Stimulated activated CD4-positive, alpha-beta T cell treated with anti-CD3 and anti-CD28 coated beads, TNF-alpha, amount 100 ng/mL, for 48 hours (primary cell): ENCODE data around the gene BRMS1L.
"Not testable (repeated sequence)": the region's sequence is repeated elsewhere in the genome, so short reads cannot be mapped to it uniquely, and the experiment has no call there.

ENCODE experiments used
- DNase-seq, 3 donors: peaks; one replicate each; pipeline ENCODE4 v3.0.0-alpha.2; 2020; ENCODE audit warnings: low read depth in 3 of 3

BRMS1L gene

DNA sequence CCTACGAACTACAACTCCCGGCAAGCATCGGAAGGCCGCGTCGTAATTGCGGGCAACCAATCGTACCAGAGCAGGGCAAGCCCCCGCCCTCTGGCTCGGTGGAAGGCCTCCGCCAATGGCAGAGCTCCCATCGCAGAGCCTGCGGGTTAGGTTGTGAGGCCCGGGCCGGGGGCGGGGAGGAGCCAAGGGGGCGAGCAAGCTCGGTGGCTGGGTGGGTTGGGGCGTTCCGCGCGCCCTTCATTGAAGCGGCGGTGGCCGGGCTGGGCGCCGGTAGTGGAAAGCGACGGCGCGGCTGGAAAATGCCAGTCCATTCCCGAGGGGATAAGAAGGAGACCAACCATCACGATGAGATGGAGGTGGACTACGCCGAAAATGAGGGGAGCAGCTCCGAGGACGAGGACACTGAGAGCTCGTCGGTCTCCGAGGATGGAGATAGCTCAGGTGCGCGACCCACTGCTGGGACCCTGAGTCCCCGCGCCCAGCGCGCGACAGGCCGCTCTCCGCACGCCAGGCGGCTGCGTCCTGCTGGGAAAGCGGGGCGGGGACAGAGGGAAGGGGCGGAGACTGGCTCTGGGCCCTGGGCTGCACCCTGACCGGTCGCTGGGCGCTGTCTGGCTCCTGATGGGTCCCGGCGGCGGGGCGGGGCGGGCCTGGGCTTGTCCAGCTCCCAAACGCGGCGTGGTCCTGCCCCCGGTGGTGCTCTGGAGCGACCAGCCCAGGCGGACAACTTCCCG is at the start of gene BRMS1L:
BRMS1L (plus strand) TSS at position 121 of the 734 bp plus-strand sequence; CDS start at position 300, 179 bp downstream.
- DNase-seq = peak; percentile 93 to 97 (median 96)

GRCh38 chr14:35776823-35777222 is 49.3 kb upstream of the BRMS1L start:
- DNase-seq = no peak

DNA sequence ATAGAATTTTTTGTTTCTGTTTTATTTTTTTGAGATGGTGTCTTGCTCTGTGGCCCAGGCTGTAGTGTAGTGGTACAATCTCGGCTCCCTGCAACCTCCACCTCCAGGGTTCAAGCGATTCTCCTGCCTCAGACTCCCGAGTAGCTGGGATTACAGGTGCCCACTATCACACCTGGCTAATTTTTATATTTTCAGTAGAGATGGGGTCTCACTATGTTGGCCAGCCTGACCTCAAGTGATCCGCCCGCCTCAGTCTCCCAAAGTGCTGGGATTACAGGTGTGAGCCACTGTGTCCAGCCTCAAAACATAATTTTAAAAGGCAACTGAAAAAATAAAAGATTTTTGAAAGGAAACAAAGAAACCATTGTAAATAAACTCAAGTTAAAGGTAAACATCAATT is 48.6 kb upstream of the BRMS1L start:
- DNase-seq = not testable (repeated sequence)

DNA sequence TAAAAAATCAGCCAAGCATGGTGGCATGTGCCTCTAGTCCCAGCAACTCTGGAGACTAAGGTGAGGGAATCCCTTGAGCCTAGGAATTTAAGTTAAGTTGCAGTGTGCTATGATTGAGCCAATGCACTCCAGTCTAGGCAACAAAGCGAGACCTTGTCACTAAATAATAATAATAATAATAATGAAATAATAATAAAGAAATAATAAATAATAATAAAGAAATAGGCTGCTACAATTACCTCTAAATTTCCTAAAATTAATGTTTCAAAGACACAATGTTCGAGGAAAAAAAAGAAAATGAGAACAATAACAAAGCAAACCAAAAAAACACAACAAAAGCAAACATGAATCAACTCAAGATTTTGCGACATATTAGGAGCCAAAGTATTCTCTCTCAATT is 46.8 kb upstream of the BRMS1L start:
- no peak for DNase-seq

DNA sequence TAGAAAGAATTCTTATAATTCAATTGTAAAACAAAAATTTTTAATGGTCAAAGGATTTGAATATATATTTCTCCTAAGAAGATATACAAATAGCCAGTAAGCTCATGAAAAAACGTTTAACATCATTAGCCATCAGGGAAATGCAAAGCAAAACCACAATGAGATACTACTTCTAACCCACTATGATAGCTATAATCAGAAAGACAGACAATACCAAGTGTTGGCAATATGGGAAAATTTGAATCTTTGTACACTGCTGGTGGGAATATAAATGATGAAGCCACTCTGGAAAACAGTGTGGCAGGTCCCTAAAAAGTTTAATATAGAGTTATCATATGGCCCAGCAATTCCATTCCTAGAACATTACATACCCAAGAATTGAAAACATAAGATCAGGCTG is 42.4 kb upstream of the BRMS1L start:
- DNase-seq = no peak

- no peak for DNase-seq
Measured at GRCh38 chr14:35786856-35787255, 39.3 kb upstream of the BRMS1L start.

GRCh38 chr14:35789651-35790050 is 36.5 kb upstream of the BRMS1L start:
- peak in 1 of 3 donors; percentile 10 for DNase-seq

DNA sequence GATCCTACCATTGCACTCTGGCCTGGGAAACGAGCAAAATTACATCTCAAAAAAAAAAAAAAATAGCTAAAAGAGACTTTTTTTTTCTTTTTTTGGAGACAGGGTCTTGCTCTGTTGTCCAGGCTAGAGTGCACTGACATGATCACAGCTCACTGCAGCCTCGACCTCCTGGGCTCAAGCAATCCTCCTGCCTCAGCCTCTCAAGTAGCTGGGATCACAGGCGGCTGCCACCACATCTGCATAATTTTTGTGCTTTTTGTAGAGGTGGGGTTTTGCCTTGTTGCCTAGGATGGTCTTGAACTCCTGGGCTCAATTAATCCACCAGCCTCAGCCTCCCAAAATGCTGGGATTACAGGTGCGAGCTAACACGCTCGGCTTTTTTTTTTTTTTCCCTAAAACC is 28.3 kb upstream of the BRMS1L start:
- no peak for DNase-seq

DNA sequence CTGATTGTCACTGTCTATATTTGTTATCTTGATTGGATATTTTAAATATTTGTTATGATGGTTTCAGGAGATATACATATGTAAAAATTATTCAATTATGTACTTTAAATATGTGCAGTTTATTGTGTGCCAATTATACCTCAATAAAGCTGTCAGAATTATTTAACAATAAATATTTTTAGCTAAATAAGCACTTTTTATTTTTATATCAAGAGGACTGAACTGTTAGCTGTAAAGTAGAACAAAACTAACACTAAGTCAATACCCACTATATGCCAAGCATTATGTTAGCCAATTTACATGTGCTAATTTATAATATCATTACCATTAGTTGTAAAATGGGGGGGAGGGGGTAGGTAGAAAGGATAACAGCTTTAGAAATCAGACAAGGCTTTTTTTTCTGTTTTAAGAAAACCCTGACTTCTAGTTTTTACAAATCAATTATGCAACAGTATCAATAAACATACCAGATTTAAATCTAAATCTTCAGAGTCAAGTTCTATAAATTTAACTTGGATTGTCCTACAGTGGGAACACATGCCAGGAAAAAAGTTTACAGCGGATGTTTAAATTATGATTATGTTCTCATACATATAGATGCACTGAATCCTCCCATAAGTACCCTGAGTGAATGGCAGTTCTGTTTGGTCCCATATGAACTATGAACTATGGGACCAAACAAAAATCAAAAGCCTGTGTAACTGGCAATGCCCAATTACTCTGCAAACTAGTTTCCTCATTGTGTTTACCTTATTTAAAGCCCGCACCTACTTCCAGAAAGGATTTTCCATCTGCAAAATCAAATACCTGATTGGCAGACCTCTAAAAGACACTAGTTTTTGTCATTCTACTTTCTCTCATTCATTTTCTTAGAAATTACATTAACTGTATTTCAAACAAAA is 19.9 kb upstream of the BRMS1L start:
- DNase-seq = no peak

- DNase-seq = no peak
Measured at GRCh38 chr14:35807131-35807961, 18.8 kb upstream of the BRMS1L start.

DNA sequence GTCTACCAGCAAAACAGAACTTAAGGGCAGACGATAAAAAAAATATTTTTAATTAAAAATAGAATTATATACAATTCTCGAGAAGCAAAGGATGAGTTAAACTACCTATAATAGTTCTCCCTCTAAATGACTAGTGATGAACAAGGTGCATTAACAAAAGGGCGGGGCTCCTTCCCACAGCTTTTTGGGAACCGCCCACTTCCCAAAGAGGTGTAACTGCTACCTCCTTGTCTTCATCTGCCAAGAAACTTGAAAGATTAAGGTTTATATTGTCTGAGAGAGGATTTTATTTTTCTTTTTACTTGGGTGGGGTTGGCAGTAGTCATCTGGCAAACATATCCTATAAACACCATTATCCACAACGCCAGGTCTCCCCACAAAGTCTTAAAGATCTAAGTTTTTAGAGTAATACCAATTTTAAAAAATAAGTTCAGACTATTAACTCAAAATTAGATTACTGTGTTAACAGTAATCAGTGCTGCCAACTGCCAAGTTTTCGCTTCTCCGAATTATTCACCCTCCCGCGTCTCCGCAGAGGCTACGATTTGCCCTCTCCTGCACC is 18.0 kb upstream of the BRMS1L start:
- DNase-seq = no peak

DNA sequence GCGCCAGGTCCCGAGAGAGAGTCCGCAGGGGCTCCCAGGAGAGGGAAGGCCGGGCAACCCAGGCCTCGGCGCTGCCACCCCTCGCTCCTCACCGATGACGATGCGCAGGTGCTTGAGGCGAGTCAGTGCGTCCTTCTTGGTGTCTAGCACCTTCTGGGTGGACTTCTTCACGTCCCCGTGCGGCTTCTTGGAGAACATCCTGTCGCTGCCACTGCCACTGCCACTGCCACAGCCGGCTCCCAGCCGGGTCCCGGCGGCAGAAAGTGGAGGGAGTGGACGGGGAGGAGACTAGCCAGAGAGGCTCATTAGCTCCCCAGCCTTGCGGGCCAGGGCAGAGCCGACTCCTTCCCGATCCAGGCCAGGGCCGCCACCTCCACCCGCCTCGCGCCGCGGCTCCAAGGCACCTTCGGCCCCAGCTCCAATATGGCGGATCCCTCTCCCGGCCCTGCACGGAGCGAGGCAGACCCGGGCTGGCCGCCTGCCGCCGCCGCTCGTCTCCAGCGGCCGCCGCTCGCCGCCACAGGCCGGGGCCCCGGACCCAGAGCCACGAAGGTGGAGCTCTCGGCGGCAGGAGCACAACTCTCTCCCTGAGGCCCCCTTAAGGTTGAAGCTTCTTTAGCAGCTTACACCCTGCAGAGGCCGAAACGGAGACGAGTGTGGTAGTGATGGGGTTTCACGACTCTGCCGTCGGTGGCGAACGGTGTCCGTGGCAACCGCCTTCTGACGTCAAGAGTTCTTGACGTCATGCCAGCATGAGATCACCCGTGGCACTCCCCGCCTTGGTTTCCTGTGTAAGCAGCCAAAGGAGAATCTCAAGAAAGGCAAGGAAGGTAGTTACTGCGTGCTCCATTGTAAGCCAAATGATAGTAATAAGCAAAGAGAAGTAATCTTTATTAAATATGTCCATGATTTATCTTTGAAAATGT is 17.2 kb upstream of the BRMS1L start, which contains the start of gene RALGAPA1:
RALGAPA1 (minus strand) TSS at position 658 of the 926 bp plus-strand sequence; CDS start at position 198, 460 bp downstream.
- DNase-seq = peak; percentile 83 to 87 (median 84)

GRCh38 chr14:35809597-35809996 is 16.5 kb upstream of the BRMS1L start:
- DNase-seq = no peak

DNA sequence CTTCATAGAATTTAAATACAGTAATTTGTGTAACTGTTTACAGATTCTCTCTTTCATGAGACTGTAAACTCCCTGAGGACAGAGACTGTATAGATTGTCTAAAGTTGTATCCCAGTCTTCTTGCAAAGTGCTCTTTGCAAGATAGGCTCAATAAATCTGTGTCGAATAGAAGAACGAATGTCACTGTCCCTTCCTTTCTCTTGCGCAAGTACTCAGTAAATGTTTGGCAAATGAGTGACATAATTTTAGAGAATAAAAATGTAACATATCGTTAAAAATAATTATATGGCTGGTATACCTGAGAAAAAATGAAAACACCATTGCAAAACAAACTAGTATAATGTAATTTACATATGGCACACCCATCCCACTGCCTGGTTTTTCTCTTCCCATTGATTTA is 15.2 kb upstream of the BRMS1L start:
- no peak for DNase-seq

DNA sequence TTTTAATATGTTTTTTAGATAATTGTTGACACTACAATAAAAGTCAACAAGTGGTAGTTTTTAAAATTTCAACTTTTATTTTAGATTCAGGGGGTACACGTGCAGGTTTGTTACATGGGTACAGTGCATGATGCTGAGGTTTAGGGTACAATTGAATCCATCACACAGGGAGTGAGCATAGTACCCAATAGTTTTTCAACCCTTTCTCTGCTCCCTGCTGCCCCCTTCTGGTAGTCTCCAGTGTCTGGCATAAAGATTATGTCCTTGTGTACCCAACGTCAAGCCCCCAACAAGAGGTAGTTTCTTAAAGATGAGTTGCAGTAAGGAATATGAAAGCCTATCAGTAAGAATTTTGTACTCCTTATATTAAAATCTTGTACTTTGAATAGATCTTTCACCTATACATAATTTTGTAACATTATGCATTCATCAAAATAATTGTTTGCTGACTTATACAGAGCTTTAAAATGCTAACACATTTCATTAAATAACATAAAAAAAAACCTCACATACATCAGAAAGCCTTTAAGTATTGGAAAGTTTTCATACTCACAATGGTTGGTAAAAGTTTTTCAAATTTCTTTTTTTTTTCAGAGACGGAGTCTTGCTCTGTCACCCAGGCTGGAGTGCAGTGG is 11.7 kb upstream of the BRMS1L start:
- peak; percentile 62 to 86 (median 75) for DNase-seq

DNA sequence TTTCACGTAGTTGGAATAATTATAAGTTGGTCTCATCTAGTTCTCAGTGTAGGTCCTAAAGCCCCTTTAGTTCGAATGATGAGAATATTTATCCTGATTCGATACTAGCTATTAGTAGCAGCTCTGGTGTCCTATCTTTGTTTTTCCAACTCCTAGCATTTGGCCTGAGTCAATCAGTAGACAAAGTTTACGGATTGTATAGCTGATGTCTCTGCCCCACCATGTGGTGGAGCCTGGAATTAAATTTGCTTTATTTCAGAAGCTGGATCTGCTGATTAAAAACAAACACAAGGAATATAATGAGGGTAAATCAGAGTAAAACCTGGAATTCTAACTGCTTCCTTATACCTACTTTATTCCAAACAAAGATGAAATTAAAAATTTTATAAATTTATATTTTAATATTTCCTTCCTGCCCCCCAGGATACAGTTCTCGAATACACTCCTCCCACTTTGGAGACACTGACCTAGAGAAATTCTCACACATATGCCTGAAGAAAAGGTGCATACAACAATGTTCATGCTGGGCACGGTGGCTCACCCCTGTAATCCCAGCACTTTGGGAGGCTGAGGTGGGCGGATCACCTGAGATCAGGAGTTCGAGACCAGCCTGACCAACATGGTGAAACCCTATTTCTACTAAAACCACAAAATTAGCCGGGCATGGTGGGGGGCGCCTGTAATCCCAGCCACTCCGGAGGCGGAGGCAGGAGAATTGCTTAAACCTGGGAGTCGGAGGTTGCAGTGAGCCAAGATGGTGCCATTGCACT is 7.6 kb upstream of the BRMS1L start:
- peak in 1 of 3 donors; percentile 6 for DNase-seq

GRCh38 chr14:35819591-35820540 is 6.3 kb upstream of the BRMS1L start:
- DNase-seq = no peak
